Measurements from ENCODE around the gene PTPRU.

- TF ChIP-seq CTCF (IDR thresholded peaks at IDR 0.05) (no peak), GABPA (IDR thresholded peaks at IDR 0.05; ENCODE audit: low read depth) (no peak), EP300 (IDR thresholded peaks at IDR 0.05; ENCODE audit: borderline replicate concordance in 1 of 2, low read depth in 1 of 2, low read length in 1 of 2) (no peak), YY1 (IDR thresholded peaks at IDR 0.05; ENCODE audit: low read depth) (no peak)
Observed at GRCh38 chr1:29223521-29223920, 12.8 kb upstream of the PTPRU start.

All from SK-N-SH (cell line).